Heart left ventricle (tissue), 16 donors: ENCODE data around the gene ZMIZ1. TPM values are rescaled to one million over a fixed set of nuclear protein-coding genes. Genes with fewer than 3 reads are reported as not detected.

ENCODE experiments used
- ATAC-seq, 4 donors: fragments of 200-7000 bp; cut with Tn5 transposase; one replicate each; pipeline ENCODE4 v1.9.1; 2020 to 2022; ENCODE audit warnings: moderate library complexity in 4 of 4, mild to moderate bottlenecking in 3 of 4, moderate number of reproducible peaks in 1 of 4
- DNase-seq, 5 donors: peaks; one replicate each; pipeline ENCODE4 v3.0.0-alpha.2; 2020
- H3K27ac ChIP-seq, 12 donors: fragments of 200-600 bp; sonication (generic) in 4 of 12; one replicate each; pipeline versions ENCODE4 v1.5.0 to v1.8.0; 2016 to 2022; ENCODE audit warnings: mild to moderate bottlenecking in 2 of 12
- H3K27me3 ChIP-seq, 9 donors: fragments of 200-600 bp; sonication (generic) in 2 of 9; one replicate each; pipeline versions ENCODE4 v1.5.1 to v1.8.0; 2016 to 2022; ENCODE audit warnings: mild to moderate bottlenecking in 3 of 9
- H3K36me3 ChIP-seq, 9 donors: fragments of 200-600 bp; sonication (generic) in 2 of 9; one replicate each; pipeline versions ENCODE4 v1.5.0 to v1.8.0; 2018 to 2022; ENCODE audit warnings: mild to moderate bottlenecking in 2 of 9
- H3K4me1 ChIP-seq, 12 donors: fragments of 200-600 bp; sonication (generic) in 4 of 12; one replicate each; pipeline versions ENCODE4 v1.5.0 to v1.8.0; 2016 to 2022; ENCODE audit warnings: mild to moderate bottlenecking in 3 of 12
- H3K4me3 ChIP-seq, 12 donors: fragments of 200-600 bp; sonication (generic) in 4 of 12; one replicate each; pipeline versions ENCODE4 v1.5.0 to v1.8.0; 2017 to 2022; ENCODE audit warnings: mild to moderate bottlenecking in 9 of 12, moderate library complexity in 4 of 12
- H3K9me3 ChIP-seq, 12 donors: fragments of 200-600 bp; sonication (generic) in 4 of 12; one replicate each; pipeline versions ENCODE4 v1.5.0 to v1.8.0; 2016 to 2022; ENCODE audit warnings: mild to moderate bottlenecking in 1 of 12
- POLR2A ChIP-seq, 2 donors: fragments of 450-650 bp; IDR thresholded peaks; one replicate each; pipeline ENCODE4 v1.6.1; 2017; ENCODE audit warnings: antibody characterized with exemption in 2 of 2, mild to moderate bottlenecking in 2 of 2, moderate library complexity in 2 of 2
- WGBS, 4 donors: extraction: QIAGEN DNeasy Blood & Tissue Kit in 2 of 4; methylation state at CpG; one replicate each; pipeline versions ENCODE4 v1.1.5 to v1.1.7; 2013 to 2018; 5-methylcytosine and 5-hydroxymethylcytosine counted together
- intact Hi-C, 10 donors: fragments of 100-400 bp; cut with DNase I; formaldehyde crosslinking; loops; one replicate each; pipeline versions ENCODE4 v1.11.1 to v1.14.2; 2022
- polyA plus RNA-seq, 2 donors: library from polyadenylated mRNA; stranded (reverse); fragments of 200-250 nt; gene quantifications; one replicate each; pipeline ENCODE4 v1.2.3, GENCODE V29; 2013
- total RNA-seq, 9 donors: library from RNA; depleted of rRNA in 2 of 9; stranded (reverse); fragments of >200 nt in 2 of 9; fragmentation: NEBNext Ultra II Directional in 3 of 9; extraction: Animal tissue kit (Norgen Biotek cat#: 25700) in 3 of 9; gene quantifications; one replicate each; pipeline versions ENCODE4 v1.1.0 to v1.2.4, GENCODE V29; 2016 to 2023
- TF ChIP-seq, protein P1 (sequence below), 12 donors: fragments of 200-600 bp; sonication (generic) in 4 of 12; IDR thresholded peaks; one replicate each; pipeline versions ENCODE4 v1.5.0 to v1.8.0; 2018 to 2022; ENCODE audit warnings: antibody characterized with exemption in 12 of 12, mild to moderate bottlenecking in 5 of 12
- donor health status: ischemic (EF 13 %, LVEDD 7.1; RV severe dilation, severe dysfunction).
- donor health status: healthy with polysubstance abuse.
- donor health status: DM: no; HTN: yes; CAD: no.
- donor health status: DM: no; HTN: no; CAD: no.
- donor health status: ischemic (EF 25% LVEDD 6.9; RV normal size, moderate dysfunction).
- donor health status: ischemic (EF 25% LVEDD 5.7; RV mildly dilated, moderate dysfunction).
- donor health status: healthy.
- donor health status: DM: yes; HTN: yes; CAD: no.
- donor health status: ischemic (EF 35%, LVEDD 5.7; RV mildly dilated, moderate dysfunction).
- donor health status: nonischemic (EF 11% LVEDD 7.7; RV severe dilation, severe dysfunction).
- donor health status: DM: yes; HTN: yes; CAD: no.
- donor health status: PGD.
- donor health status: ischemic (EF 29% LVEDD 5.4; RV normal size, mild dysfunction).
- donor health status: nonischemic (EF 23%, LVEDD 6.1; RV moderate dilation, normal function).

The ZMIZ1 gene
- total and polyA plus RNA-seq, 11 donors = 19.7 to 75.4 (median 49.2) TPM

DNA sequence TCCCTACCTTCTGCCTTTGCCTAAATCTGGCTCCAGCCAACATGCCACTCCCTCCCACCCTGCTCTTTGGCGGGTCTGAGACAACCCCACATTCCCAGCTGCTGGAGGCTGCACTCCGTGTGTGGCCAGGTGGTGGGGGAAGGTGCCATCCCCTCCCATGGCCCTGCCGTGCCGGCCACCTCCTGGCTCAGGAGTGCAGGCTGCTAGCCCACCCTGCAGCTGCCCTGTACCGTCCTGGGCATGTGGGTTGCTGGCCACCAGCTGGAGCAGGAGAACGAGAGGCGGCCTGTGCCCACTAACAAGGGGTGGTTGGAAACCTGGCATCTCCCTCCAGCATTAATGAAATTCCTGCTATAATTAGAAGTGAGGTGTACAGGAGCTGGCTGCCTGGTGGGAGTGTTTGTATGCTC, 97.6 kb downstream of the ZMIZ1 start:
- TF ChIP-seq POLR2A (IDR thresholded peaks at IDR 0.05) = no peak
- TF ChIP-seq, protein P1, sequence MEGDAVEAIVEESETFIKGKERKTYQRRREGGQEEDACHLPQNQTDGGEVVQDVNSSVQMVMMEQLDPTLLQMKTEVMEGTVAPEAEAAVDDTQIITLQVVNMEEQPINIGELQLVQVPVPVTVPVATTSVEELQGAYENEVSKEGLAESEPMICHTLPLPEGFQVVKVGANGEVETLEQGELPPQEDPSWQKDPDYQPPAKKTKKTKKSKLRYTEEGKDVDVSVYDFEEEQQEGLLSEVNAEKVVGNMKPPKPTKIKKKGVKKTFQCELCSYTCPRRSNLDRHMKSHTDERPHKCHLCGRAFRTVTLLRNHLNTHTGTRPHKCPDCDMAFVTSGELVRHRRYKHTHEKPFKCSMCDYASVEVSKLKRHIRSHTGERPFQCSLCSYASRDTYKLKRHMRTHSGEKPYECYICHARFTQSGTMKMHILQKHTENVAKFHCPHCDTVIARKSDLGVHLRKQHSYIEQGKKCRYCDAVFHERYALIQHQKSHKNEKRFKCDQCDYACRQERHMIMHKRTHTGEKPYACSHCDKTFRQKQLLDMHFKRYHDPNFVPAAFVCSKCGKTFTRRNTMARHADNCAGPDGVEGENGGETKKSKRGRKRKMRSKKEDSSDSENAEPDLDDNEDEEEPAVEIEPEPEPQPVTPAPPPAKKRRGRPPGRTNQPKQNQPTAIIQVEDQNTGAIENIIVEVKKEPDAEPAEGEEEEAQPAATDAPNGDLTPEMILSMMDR (IDR thresholded peaks at IDR 0.05) = peak in 1 of 12 donors; percentile 6
- Histone ChIP-seq H3K9me3 (no peaks in the 10 kb centered on the region), H3K4me3 (no peak overlapping the region), H3K27ac (peak overlapping the region; percentile 67 to 95 (median 80)), H3K27me3 (no peaks in the 10 kb centered on the region), H3K36me3 (peaks cover 0 to 71% (median 32%) of the 10 kb centered on the region in 9 donors), H3K4me1 (peaks cover under 1 to 99% (median 63%) of the 10 kb centered on the region in 12 donors)
- intact Hi-C loops = no loop called here
- 40 to 65% (median 50%) methylated on average over 3 to 7 of the region's 7 CpGs for WGBS, 4 donors
- ATAC-seq (peak; percentile 64 to 85 (median 75)), DNase-seq (peak in 3 of 5 donors; percentile 67 to 82 (median 73))

DNA sequence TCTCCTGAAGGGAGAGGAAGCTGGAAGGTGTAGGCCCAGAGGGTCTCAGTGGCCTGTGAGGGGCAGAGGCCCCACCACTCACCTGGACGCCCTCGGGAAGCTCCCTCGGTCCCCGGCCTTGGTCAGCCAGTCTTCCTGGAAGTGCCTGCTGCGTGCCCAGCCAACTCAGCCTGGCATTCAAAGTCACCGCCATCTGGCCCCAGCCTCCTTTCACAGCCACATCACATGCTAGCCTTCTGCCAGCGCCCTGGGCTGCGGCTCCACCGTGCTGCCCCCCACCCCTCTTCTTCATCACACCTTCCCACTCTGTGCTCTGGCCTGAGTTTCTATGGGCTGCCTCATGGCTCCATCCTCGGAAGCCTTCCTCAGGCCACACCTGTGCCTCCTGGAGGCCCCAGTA, 98.0 kb downstream of the ZMIZ1 start:
- peaks cover 0 to 97% (median 59%) of the 10 kb centered on the region in 12 donors for H3K4me1 ChIP-seq

DNA sequence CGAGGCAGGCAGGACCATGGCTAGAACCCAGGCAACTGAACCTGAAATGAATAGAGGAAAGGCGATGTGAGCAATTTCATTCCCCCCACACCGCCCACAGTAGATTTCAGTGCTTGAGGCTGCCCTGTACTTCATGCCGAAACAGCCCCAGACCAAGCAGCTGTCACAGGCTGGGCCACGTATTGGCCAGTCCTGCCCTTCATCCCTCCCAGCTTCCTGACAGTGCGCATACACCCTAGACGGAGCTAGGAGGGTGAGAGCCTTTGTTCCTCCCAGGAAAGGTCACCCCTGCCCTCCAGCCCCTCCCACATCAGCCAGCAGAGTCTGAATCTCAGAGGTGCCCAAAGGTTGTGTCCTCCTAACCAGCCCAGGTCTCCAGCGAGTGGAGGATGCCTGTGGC, 98.8 kb downstream of the ZMIZ1 start:
- Histone ChIP-seq H3K4me1 (peaks cover 0 to 94% (median 52%) of the 10 kb centered on the region in 12 donors), H3K4me3 (no peak overlapping the region), H3K27me3 (no peaks in the 10 kb centered on the region), H3K27ac (peak overlapping the region in 11 of 12 donors; percentile 32 to 95 (median 83)), H3K9me3 (no peaks in the 10 kb centered on the region), H3K36me3 (peaks cover 0 to 71% (median 39%) of the 10 kb centered on the region in 9 donors)
- intact Hi-C loops = no loop called here
- WGBS, 4 donors = 46 to 78% (median 59%) methylated on average over 8 of the region's 8 CpGs
- DNase-seq = no peak
- TF ChIP-seq POLR2A (IDR thresholded peaks at IDR 0.05) = no peak
- TF ChIP-seq, protein P1 (IDR thresholded peaks at IDR 0.05) = no peak
- ATAC-seq = peak in 3 of 4 donors; percentile 25 to 60 (median 55)

More for the DNA sequence above, 98.0 kb downstream of the ZMIZ1 start:
- intact Hi-C loops = no loop called here
- H3K27ac ChIP-seq = peak overlapping the region; percentile 67 to 95 (median 80)
- ATAC-seq (peak; percentile 28 to 76 (median 53)), DNase-seq (peak in 4 of 5 donors; percentile 60 to 77 (median 65))
- WGBS, 4 donors = 37 to 66% (median 58%) methylated on average over 10 of the region's 10 CpGs
- no peak overlapping the region for H3K4me3 ChIP-seq
- no peaks in the 10 kb centered on the region for H3K27me3 ChIP-seq
- H3K36me3 ChIP-seq = peaks cover 0 to 73% (median 34%) of the 10 kb centered on the region in 9 donors
- H3K9me3 ChIP-seq = no peaks in the 10 kb centered on the region
- TF ChIP-seq, protein P1 (IDR thresholded peaks at IDR 0.05) = no peak
- no peak for TF ChIP-seq POLR2A (IDR thresholded peaks at IDR 0.05)

DNA sequence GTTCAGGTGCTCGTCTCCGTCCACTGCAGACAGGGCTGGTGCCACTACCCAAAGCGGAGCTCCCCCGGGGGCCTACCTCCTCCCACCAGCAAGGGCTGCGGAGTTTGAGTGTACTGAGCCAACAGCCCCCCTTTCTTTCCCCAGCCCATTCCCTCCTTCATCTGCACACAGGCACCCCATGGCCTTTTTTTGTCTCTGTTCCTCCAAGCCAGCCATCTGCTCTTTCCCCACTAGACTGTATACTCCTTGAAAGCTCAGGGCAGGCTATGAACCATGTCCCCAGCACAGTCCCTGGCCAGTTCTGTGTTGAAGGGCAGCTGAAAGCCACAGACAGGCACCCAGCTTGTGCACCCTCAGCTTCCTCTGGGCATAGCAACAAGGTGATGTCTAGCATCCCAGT, 99.4 kb downstream of the ZMIZ1 start:
- no peaks in the 10 kb centered on the region for H3K9me3 ChIP-seq
- peak overlapping the region in 7 of 12 donors; percentile 74 to 95 (median 84) for H3K27ac ChIP-seq
- no peak overlapping the region for H3K4me3 ChIP-seq
- ATAC-seq = no peak
- intact Hi-C loops = no loop called here
- DNase-seq = no peak
- H3K27me3 ChIP-seq = no peaks in the 10 kb centered on the region
- peaks cover 0 to 94% (median 49%) of the 10 kb centered on the region in 12 donors for H3K4me1 ChIP-seq
- WGBS, 4 donors = 91 to 95% (median 92%) methylated on average over 5 of the region's 5 CpGs
- peaks cover 0 to 67% (median 35%) of the 10 kb centered on the region in 9 donors for H3K36me3 ChIP-seq
- no peak for TF ChIP-seq POLR2A (IDR thresholded peaks at IDR 0.05)
- TF ChIP-seq, protein P1 (IDR thresholded peaks at IDR 0.05) = no peak
